ENCODE data around the gene MBD3L5.

GRCh38 chr19:7010722-7011593 lies 19.4 kb upstream of the MBD3L5 start:
- no peak for TF ChIP-seq CTCF (IDR thresholded peaks at IDR 0.05)
- no peak for TF ChIP-seq POLR2A (IDR thresholded peaks at IDR 0.05)
